ENCODE data around the gene ANKS3. TPM values are rescaled to one million over a fixed set of nuclear protein-coding genes. Genes with fewer than 3 reads are reported as not detected.

Gene ANKS3
- total RNA-seq, 1 donor from 2014 or later = 8.7 TPM

DNA sequence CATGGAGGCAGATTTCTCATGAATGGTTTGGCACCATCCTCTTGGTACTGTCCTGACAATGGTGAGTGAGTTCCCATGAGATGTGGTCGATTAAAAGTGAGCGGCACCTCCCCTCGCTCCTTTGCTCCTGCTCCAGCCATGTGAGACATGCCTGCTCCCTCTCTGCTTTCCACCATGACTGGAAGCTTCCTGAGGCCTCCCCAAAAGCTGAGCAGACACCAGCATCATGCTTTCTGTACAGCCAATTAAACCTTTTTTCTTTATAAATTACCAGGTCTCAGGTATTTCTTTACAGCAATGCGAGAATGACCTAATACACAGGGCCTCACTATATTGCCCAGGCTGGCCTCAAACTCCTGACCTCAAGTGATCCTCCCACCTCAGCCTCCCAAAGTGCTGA, 20.8 kb upstream of the ANKS3 start:
- intact Hi-C loops (cut with micrococcal nuclease) = no loop called here
- peaks cover 5% of the 10 kb centered on the region for H3K9me3 ChIP-seq (replicated peaks)
- peaks cover 100% of the 10 kb centered on the region for H3K36me3 ChIP-seq
- no peak overlapping the region for H3K4me3 ChIP-seq
- no peaks in the 10 kb centered on the region for H3K27me3 ChIP-seq (ENCODE audit: low read depth)
- H3K27ac ChIP-seq (replicated peaks) = no peak overlapping the region
- TF ChIP-seq CTCF (IDR thresholded peaks at IDR 0.05; ENCODE audit: borderline replicate concordance) = no peak
- H3K4me1 ChIP-seq = no peaks in the 10 kb centered on the region
- DNase-seq = no peak

DNA sequence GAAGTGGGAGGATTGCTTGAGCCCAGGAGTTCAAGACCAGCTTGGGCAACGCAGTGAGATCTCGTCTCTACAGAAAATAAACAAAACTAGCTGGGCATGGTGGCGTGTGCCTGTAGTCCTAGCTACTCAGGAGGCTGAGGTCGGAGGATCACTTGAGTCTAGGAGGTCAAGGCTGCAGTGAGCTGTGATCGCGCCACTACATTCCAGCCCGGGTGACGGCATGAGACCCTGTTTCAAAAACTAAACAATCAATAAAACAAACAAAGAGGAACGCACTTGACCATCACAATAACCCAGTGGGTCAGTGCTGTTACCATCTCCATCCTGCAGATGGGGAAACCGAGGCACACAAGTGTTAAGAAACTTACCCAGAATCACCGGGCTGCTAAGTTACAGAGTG, 19.2 kb upstream of the ANKS3 start:
- no peak for TF ChIP-seq CTCF (IDR thresholded peaks at IDR 0.05; ENCODE audit: borderline replicate concordance)
- Histone ChIP-seq H3K27ac (replicated peaks) (no peak overlapping the region), H3K4me3 (no peak overlapping the region), H3K27me3 (ENCODE audit: low read depth) (no peaks in the 10 kb centered on the region), H3K36me3 (peaks cover 95% of the 10 kb centered on the region), H3K9me3 (replicated peaks) (peaks cover 5% of the 10 kb centered on the region), H3K4me1 (no peaks in the 10 kb centered on the region)
- intact Hi-C loops (cut with micrococcal nuclease) = no loop called here
- DNase-seq = no peak

DNA sequence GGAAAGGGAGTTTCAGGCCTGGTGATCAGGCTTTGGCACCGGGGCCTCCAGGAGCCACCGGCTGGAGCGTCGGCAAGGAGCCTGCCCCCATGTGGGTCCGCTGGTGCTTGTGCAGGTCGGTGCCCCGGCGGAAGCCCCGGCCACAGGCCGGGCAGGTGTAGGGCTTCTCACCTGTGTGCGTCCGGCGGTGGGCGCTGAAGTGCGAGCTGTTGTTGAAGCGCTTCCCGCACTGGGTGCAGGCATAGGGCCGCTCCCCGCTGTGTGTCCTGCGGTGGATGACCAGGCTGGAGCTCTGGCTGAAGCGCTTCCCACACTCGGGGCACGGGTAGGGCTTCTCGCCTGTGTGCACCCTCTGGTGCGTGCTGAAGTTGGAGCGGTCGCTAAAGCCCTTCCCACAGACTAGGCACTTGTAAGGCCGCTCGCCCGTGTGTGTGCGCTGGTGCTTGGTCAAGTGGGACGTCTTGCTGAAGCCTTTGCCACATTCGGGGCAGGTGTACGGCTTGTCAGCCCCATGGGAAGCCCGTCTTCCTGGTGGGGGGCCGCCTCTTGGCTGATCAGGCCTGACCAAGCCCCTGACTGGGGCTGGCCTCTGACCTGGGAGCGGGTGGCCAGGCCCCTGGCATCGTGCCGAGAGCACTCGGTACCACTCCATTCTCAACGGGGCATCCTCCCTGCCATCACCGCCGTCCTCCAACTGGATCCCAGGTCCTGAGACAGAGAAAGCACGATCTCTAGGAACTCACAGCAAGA, 18.5 kb upstream of the ANKS3 start:
- no peak overlapping the region for H3K27ac ChIP-seq (replicated peaks)
- no peak overlapping the region for H3K4me3 ChIP-seq
- no peak for TF ChIP-seq CTCF (IDR thresholded peaks at IDR 0.05; ENCODE audit: borderline replicate concordance)
- no peaks in the 10 kb centered on the region for H3K27me3 ChIP-seq (ENCODE audit: low read depth)
- H3K4me1 ChIP-seq = no peaks in the 10 kb centered on the region
- intact Hi-C loops (cut with micrococcal nuclease) = no loop called here
- DNase-seq = no peak
- peaks cover 88% of the 10 kb centered on the region for H3K36me3 ChIP-seq
- peaks cover 5% of the 10 kb centered on the region for H3K9me3 ChIP-seq (replicated peaks)

DNA sequence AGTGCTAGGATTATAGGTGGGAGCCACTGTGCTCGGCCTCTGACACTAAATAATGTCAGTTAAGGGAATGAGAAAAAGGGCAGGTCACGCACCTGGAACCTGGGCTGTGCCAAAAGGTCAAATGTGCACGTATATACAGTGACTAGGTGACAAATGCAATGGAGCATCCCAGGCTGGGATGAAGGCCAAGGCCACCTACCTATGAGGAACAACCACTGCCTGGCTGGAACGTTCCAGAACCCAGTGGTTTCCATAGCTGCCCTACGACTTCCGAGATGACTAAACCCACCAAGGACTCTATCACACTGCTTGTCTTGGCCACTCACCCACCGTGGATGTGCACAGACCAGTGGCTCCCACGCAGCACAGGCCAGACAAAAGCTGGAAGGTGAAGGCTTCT, 16.8 kb upstream of the ANKS3 start:
- H3K9me3 ChIP-seq (replicated peaks) = peaks cover 5% of the 10 kb centered on the region
- intact Hi-C loops (cut with micrococcal nuclease) = no loop called here
- DNase-seq = no peak

GRCh38 chr16:4749700-4750257, 15.7 kb upstream of the ANKS3 start:
- Histone ChIP-seq H3K4me3 (no peak overlapping the region), H3K27me3 (ENCODE audit: low read depth) (no peaks in the 10 kb centered on the region), H3K27ac (replicated peaks) (no peak overlapping the region), H3K36me3 (peaks cover 60% of the 10 kb centered on the region), H3K9me3 (replicated peaks) (peaks cover under 1% of the 10 kb centered on the region), H3K4me1 (no peaks in the 10 kb centered on the region)
- intact Hi-C loops (cut with micrococcal nuclease) = no loop called here
- no peak for DNase-seq
- no peak for TF ChIP-seq CTCF (IDR thresholded peaks at IDR 0.05; ENCODE audit: borderline replicate concordance)

More for the DNA sequence above, 16.8 kb upstream of the ANKS3 start:
- Histone ChIP-seq H3K4me1 (no peaks in the 10 kb centered on the region), H3K27me3 (ENCODE audit: low read depth) (no peaks in the 10 kb centered on the region), H3K4me3 (no peak overlapping the region), H3K36me3 (peaks cover 71% of the 10 kb centered on the region), H3K27ac (replicated peaks) (no peak overlapping the region)
- no peak for TF ChIP-seq CTCF (IDR thresholded peaks at IDR 0.05; ENCODE audit: borderline replicate concordance)

Measured in left ventricle myocardium inferior (tissue), 1 donor.